Measurements from ENCODE around the gene MSL1.

Gene MSL1

GRCh38 chr17:40168262-40168832, 46.6 kb downstream of the MSL1 start:
- peak; percentile 70 for DNase-seq (ENCODE audit: low read depth)
- TF ChIP-seq, protein P1, sequence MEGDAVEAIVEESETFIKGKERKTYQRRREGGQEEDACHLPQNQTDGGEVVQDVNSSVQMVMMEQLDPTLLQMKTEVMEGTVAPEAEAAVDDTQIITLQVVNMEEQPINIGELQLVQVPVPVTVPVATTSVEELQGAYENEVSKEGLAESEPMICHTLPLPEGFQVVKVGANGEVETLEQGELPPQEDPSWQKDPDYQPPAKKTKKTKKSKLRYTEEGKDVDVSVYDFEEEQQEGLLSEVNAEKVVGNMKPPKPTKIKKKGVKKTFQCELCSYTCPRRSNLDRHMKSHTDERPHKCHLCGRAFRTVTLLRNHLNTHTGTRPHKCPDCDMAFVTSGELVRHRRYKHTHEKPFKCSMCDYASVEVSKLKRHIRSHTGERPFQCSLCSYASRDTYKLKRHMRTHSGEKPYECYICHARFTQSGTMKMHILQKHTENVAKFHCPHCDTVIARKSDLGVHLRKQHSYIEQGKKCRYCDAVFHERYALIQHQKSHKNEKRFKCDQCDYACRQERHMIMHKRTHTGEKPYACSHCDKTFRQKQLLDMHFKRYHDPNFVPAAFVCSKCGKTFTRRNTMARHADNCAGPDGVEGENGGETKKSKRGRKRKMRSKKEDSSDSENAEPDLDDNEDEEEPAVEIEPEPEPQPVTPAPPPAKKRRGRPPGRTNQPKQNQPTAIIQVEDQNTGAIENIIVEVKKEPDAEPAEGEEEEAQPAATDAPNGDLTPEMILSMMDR (conservative IDR thresholded peaks at IDR 0.05; ENCODE audit: control insufficient read depth, insufficient read depth, low read depth, low read length) = peak; percentile 75
- no peak overlapping the region for H3K4me3 ChIP-seq (ENCODE audit: control insufficient read depth, low read depth, low read length)

DNA sequence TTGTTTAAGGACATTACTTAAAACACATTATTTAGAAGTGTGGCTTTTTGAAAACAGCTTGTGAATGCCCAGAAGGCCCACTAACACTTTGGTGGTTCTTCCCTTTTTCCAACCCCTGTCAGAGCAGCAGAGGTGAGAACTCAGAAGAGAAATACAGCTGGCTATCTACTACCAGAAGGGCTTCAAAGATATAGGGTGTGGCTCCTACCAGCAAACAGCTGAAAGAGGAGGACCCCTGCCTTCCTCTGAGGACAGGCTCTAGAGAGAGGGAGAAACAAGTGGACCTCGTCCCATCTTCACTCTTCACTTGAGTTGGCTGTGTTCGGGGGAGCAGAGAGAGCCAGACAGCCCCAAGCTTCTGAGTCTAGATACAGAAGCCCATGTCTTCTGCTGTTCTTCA, 48.6 kb downstream of the MSL1 start:
- no peak overlapping the region for H3K4me3 ChIP-seq (ENCODE audit: control insufficient read depth, low read depth, low read length)
- TF ChIP-seq, protein P1 (conservative IDR thresholded peaks at IDR 0.05; ENCODE audit: control insufficient read depth, insufficient read depth, low read depth, low read length) = no peak
- no peak for DNase-seq (ENCODE audit: low read depth)

DNA sequence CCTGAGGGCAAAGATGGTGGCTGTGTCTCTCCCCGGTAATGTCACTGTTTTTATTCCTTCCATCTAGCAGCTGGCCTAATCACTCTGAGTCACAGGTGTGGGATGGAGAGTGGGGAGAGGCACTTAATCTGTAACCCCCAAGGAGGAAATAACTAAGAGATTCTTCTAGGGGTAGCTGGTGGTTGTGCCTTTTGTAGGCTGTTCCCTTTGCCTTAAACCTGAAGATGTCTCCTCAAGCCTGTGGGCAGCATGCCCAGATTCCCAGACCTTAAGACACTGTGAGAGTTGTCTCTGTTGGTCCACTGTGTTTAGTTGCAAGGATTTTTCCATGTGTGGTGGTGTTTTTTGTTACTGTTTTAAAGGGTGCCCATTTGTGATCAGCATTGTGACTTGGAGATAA, 50.0 kb downstream of the MSL1 start:
- H3K4me3 ChIP-seq (ENCODE audit: control insufficient read depth, low read depth, low read length) = no peak overlapping the region
- no peak for DNase-seq (ENCODE audit: low read depth)
- TF ChIP-seq, protein P1 (conservative IDR thresholded peaks at IDR 0.05; ENCODE audit: control insufficient read depth, insufficient read depth, low read depth, low read length) = no peak

- no peak overlapping the region for H3K4me3 ChIP-seq (ENCODE audit: control insufficient read depth, low read depth, low read length)
- TF ChIP-seq, protein P1 (conservative IDR thresholded peaks at IDR 0.05; ENCODE audit: control insufficient read depth, insufficient read depth, low read depth, low read length) = no peak
- DNase-seq (ENCODE audit: low read depth) = no peak
Observed at GRCh38 chr17:40173091-40173777, 51.5 kb downstream of the MSL1 start.

DNA sequence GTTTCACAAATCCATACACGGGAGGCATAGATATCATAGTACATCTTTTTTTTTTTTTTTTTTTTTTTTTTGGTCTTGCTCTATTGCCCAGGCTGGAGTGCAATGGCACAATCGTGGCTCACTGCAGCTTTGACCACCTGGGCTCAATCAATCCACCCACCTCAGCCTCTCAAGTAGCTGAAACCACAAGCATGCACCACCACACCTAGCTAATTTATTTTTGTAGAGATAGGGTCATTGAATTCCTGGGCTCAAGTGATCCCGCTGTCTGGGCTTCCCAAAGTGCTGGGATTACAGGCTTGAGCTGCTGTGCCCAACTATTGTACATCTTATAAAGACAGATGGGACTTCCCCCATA, 52.0 kb downstream of the MSL1 start:
- TF ChIP-seq, protein P1 (conservative IDR thresholded peaks at IDR 0.05; ENCODE audit: control insufficient read depth, insufficient read depth, low read depth, low read length) = no peak
- no peak for DNase-seq (ENCODE audit: low read depth)

GRCh38 chr17:40174514-40174913, 52.7 kb downstream of the MSL1 start:
- TF ChIP-seq, protein P1 (conservative IDR thresholded peaks at IDR 0.05; ENCODE audit: control insufficient read depth, insufficient read depth, low read depth, low read length) = no peak
- DNase-seq (ENCODE audit: low read depth) = no peak
- no peak overlapping the region for H3K4me3 ChIP-seq (ENCODE audit: control insufficient read depth, low read depth, low read length)

More for the DNA sequence above, 52.0 kb downstream of the MSL1 start:
- H3K4me3 ChIP-seq (ENCODE audit: control insufficient read depth, low read depth, low read length) = no peak overlapping the region
